Gastrocnemius medialis (tissue), 4 donors: ENCODE measurements around the gene MSL1. TPM values are rescaled to one million over a fixed set of nuclear protein-coding genes. Genes with fewer than 3 reads are reported as not detected.

Experiments
- ATAC-seq, 2 donors: fragments of 150-250 bp; one replicate each; pipeline ENCODE4 v1.9.1; 2016
- DNase-seq, 2 donors: peaks; one replicate each; pipeline ENCODE4 v3.0.0-alpha.2; 2019
- H3K27ac ChIP-seq, 4 donors: fragments of 200-600 bp; sonication (generic); 1 replicate in 1 of 4; 2 replicates in 3 of 4; pipeline ENCODE4 v1.5.1; 2016 to 2018; ENCODE audit warnings: mild to moderate bottlenecking in 2 of 4, moderate library complexity in 1 of 4
- H3K27me3 ChIP-seq, 3 donors: fragments of 200-600 bp; sonication (generic) in 2 of 3; 1 replicate in 1 of 3; 2 replicates in 2 of 3; pipeline versions ENCODE4 v1.5.1 to v1.6.0; 2016 to 2019; ENCODE audit warnings: mild to moderate bottlenecking in 1 of 3, moderate library complexity in 1 of 3
- H3K36me3 ChIP-seq, 2 donors: fragments of 200-600 bp; sonication (generic) in 1 of 2; one replicate each; pipeline ENCODE4 v1.5.1; 2017 to 2018
- H3K4me1 ChIP-seq, 2 donors: fragments of 200-600 bp; sonication (generic) in 1 of 2; one replicate each; pipeline ENCODE4 v1.5.1; 2016 to 2017; ENCODE audit warnings: mild to moderate bottlenecking in 2 of 2
- H3K4me3 ChIP-seq, 4 donors: fragments of 200-600 bp; sonication (generic) in 3 of 4; 1 replicate in 1 of 4; 2 replicates in 3 of 4; pipeline ENCODE4 v1.5.1; 2016 to 2019; ENCODE audit warnings: mild to moderate bottlenecking in 2 of 4
- H3K9me3 ChIP-seq, 3 donors: fragments of 200-600 bp; sonication (generic) in 2 of 3; 1 replicate in 1 of 3; 2 replicates in 2 of 3; pipeline ENCODE4 v1.5.1; 2016 to 2019
- CTCF ChIP-seq, 5 experiments: fragments of 450-650 bp in 3 of 5; fragments of 200-600 bp in 2 of 5; sonication (generic) in 2 of 5; IDR thresholded peaks in 4 of 5; conservative IDR thresholded peaks in 1 of 5; 1 replicate in 4 of 5; 2 replicates in 1 of 5; pipeline ENCODE4 v1.5.1; 2016 to 2019; ENCODE audit warnings: antibody characterized with exemption in 5 of 5, mild to moderate bottlenecking in 3 of 5, moderate library complexity in 3 of 5
- POLR2A ChIP-seq, 2 donors: fragments of 450-650 bp; IDR thresholded peaks; one replicate each; pipeline ENCODE4 v1.6.1; 2017; ENCODE audit warnings: antibody characterized with exemption in 2 of 2, mild to moderate bottlenecking in 2 of 2, moderate library complexity in 2 of 2
- in situ Hi-C, 4 donors: fragments of 200-750 bp; cut with MboI; loops; one replicate each; pipeline versions ENCODE4 v1.15.0 to v1.8.0; 2017; ENCODE audit warnings: low sequenced_read_pairs in 4 of 4
- intact Hi-C: fragments of 100-400 bp; cut with DNase I; formaldehyde crosslinking; loops from one replicate; pipeline ENCODE4 v1.15.1; 2023; ENCODE audit warnings: low total_unique reads
- total RNA-seq, 4 donors: library from RNA; depleted of rRNA; stranded (reverse); fragments of >200 nt; gene quantifications; one replicate each; pipeline versions ENCODE4 v1.1.0 to v1.2.3, GENCODE V29; 2016

The MSL1 gene
- total RNA-seq, 4 donors from 2014 or later, result 75.7 to 96.3 (median 85.9) TPM

GRCh38 chr17:40111221-40112128, 10.3 kb upstream of the MSL1 start:
- Histone ChIP-seq H3K36me3 (no peaks in the 10 kb centered on the region), H3K9me3 (no peaks in the 10 kb centered on the region), H3K27me3 (no peaks in the 10 kb centered on the region), H3K4me1 (peaks cover 74 to 82% of the 10 kb centered on the region in 2 donors), H3K4me3 (peak overlapping the region in 2 of 4 donors; percentile 6 to 15), H3K27ac (peak overlapping the region; percentile 93 to 100 (median 96))
- intact Hi-C loops (loop anchor here (1.0 to 5.0 kb wide), 4 partner anchors 42 to 206 kb away; partner anchors contain the start of gene CDC6), in situ Hi-C loops (loop anchor here in 2 of 4 donors (5.0 to 10.0 kb wide), 2 partner anchors 53 to 56 kb away; no protein-coding TSS in a partner anchor)
- peak; percentile 60 to 65 for ATAC-seq
- DNase-seq, result peak; percentile 96 to 98
- TF ChIP-seq CTCF (IDR thresholded peaks at IDR 0.05 in 4 of 5, conservative IDR thresholded peaks at IDR 0.05 in 1 of 5) (peak; percentile 82 to 92 (median 88)), POLR2A (IDR thresholded peaks at IDR 0.05) (peak; percentile 35 to 51)

- Histone ChIP-seq H3K4me1 (peaks cover 66 to 75% of the 10 kb centered on the region in 2 donors), H3K4me3 (peak overlapping the region in 2 of 4 donors; percentile 29 to 51), H3K27ac (peak overlapping the region; percentile 93 to 100 (median 96)), H3K9me3 (no peaks in the 10 kb centered on the region), H3K36me3 (no peaks in the 10 kb centered on the region), H3K27me3 (no peaks in the 10 kb centered on the region)
- in situ Hi-C loops, result loop anchor here in 2 of 4 donors (5.0 to 10.0 kb wide), 2 partner anchors 53 to 55 kb away; no protein-coding TSS in a partner anchor
- intact Hi-C loops, result loop anchor here (5.0 kb wide), 2 partner anchors 175 to 205 kb away; partner anchors contain the start of gene CDC6
- peak in 1 of 2 donors; percentile 31 for DNase-seq
- no peak for TF ChIP-seq POLR2A (IDR thresholded peaks at IDR 0.05)
- TF ChIP-seq CTCF (IDR thresholded peaks at IDR 0.05 in 4 of 5, conservative IDR thresholded peaks at IDR 0.05 in 1 of 5), result no peak
- no peak for ATAC-seq
Measured at GRCh38 chr17:40112191-40112711, 9.5 kb upstream of the MSL1 start.

GRCh38 chr17:40112718-40113109, 9.1 kb upstream of the MSL1 start:
- peak in 1 of 2 donors; percentile 49 for DNase-seq

More at GRCh38 chr17:40112718-40113109, 9.1 kb upstream of the MSL1 start:
- ATAC-seq, result peak in 1 of 2 donors; percentile 7
- in situ Hi-C loops, result loop anchor here in 2 of 4 donors (5.0 to 10.0 kb wide), 2 partner anchors 52 to 55 kb away; no protein-coding TSS in a partner anchor
- peaks cover 62 to 70% of the 10 kb centered on the region in 2 donors for H3K4me1 ChIP-seq
- no peaks in the 10 kb centered on the region for H3K27me3 ChIP-seq
- peak overlapping the region; percentile 93 to 100 (median 96) for H3K27ac ChIP-seq
- H3K9me3 ChIP-seq, result no peaks in the 10 kb centered on the region
- TF ChIP-seq POLR2A (IDR thresholded peaks at IDR 0.05), result no peak
- no peak for TF ChIP-seq CTCF (IDR thresholded peaks at IDR 0.05 in 4 of 5, conservative IDR thresholded peaks at IDR 0.05 in 1 of 5)
- H3K36me3 ChIP-seq, result no peaks in the 10 kb centered on the region
- H3K4me3 ChIP-seq, result peak overlapping the region in 3 of 4 donors; percentile 29 to 57 (median 51)
- intact Hi-C loops, result loop anchor here (1.0 to 5.0 kb wide), 5 partner anchors 9 to 205 kb away; partner anchors contain the start of genes CASC3, CDC6 and MSL1
